ENCODE data around the gene NFATC2.
"Not testable (repeated sequence)": the region's sequence is repeated elsewhere in the genome, so short reads cannot be mapped to it uniquely, and the experiment has no call there.

The NFATC2 gene

GRCh38 chr20:51343802-51344201, 198.7 kb downstream of the NFATC2 start:
- in situ Hi-C loops (cut with MboI; ENCODE audit: low sequenced_read_pairs), result not testable (repeated sequence)

- in situ Hi-C loops (cut with MboI; ENCODE audit: low sequenced_read_pairs), result no loop called here
These were observed 199.8 kb downstream of the NFATC2 start for GRCh38 chr20:51342510-51343236.

GRCh38 chr20:51341581-51341980, 200.9 kb downstream of the NFATC2 start:
- in situ Hi-C loops (cut with MboI; ENCODE audit: low sequenced_read_pairs), result no loop called here

- in situ Hi-C loops (cut with MboI; ENCODE audit: low sequenced_read_pairs), result no loop called here
These were observed 202.1 kb downstream of the NFATC2 start for GRCh38 chr20:51340451-51340840.

- in situ Hi-C loops (cut with MboI; ENCODE audit: low sequenced_read_pairs), result no loop called here
These were observed 202.6 kb downstream of the NFATC2 start for GRCh38 chr20:51339721-51340450.

- in situ Hi-C loops (cut with MboI; ENCODE audit: low sequenced_read_pairs), result no loop called here
These were observed 203.7 kb downstream of the NFATC2 start for GRCh38 chr20:51338692-51339440.

- in situ Hi-C loops (cut with MboI; ENCODE audit: low sequenced_read_pairs), result no loop called here
These were observed 205.3 kb downstream of the NFATC2 start for GRCh38 chr20:51337126-51337805.
